Fibroblast of skin of back (primary cell): ENCODE measurements around the gene BCAN.
A peak's percentile ranks its signal among the peaks of the same experiment; 100 is the strongest.

Experiments
- DNase-seq: peaks from one replicate; pipeline ENCODE4 v3.0.0-alpha.2; 2013

The BCAN gene

DNA sequence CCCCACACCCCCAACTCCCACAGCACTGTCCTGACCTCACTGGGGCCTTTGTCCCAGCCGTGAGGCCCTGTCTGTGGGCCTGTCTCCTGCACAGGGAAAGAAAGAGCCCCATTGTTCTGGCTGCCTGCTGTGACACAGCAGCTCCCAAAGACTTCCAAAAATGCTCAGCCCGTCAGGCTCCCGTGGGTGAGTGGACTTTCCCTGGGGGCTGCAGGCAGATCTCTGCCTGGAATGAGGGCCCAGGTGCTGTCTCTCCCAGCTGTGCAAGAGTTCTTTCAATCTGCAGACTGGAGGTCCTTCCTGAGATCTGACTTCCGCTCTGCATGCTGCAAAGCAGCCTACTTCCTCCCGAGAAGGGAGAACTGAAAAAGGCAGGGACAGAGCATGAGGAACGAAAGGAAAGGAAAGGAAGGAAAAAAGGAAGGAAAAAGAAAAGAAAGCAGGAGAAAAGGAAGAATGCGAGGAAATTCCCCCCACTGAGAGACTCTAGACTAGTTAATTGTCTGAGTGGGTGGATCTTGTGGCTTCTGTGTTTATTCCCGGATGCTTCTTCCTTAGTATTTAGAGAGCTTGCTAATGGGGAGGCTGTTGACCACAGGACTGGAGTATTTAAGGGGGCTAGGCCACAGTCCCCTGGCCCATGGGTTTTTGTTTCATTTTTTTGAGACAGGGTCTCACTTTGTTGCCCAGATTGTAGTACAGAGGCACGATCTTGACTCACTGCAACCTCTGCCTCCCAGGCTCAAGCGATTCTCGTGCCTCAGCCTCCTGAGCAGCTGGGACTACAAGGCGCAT lies 20.3 kb downstream of the BCAN start:
- DNase-seq: no peak

DNA sequence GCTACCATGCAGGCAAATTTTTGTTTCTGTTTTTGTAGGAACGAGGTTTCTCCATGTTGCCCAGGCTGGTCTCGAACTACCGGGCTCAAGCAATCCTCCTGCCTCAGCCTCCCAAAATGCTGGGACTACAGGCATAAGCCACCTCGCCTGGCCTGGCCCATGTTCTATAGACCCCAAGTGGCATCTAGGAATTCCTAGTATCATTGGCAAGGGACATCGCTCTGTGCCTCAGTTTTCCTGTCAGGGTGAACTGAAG lies 20.8 kb downstream of the BCAN start:
- DNase-seq: no peak

DNA sequence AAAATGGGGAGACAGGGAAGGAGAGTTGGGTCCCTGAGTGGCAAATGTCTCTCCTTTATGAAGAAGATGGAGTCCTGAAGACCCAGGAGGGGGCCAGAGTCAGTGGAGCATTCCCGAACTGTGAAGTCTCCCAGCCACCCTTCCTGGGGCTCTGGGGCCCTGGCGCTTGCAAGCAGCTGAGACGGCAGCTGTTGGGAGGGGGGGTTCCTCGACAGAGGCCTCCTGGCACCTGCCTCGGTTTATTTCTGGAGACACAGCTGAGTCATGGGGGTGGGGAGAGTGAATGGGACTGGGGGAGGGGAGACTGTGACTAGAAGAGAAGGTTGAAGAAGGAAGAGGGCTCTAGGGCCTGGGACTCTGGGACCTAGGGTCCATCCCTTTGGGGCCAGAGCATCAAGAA lies 21.3 kb downstream of the BCAN start:
- no peak for DNase-seq

DNA sequence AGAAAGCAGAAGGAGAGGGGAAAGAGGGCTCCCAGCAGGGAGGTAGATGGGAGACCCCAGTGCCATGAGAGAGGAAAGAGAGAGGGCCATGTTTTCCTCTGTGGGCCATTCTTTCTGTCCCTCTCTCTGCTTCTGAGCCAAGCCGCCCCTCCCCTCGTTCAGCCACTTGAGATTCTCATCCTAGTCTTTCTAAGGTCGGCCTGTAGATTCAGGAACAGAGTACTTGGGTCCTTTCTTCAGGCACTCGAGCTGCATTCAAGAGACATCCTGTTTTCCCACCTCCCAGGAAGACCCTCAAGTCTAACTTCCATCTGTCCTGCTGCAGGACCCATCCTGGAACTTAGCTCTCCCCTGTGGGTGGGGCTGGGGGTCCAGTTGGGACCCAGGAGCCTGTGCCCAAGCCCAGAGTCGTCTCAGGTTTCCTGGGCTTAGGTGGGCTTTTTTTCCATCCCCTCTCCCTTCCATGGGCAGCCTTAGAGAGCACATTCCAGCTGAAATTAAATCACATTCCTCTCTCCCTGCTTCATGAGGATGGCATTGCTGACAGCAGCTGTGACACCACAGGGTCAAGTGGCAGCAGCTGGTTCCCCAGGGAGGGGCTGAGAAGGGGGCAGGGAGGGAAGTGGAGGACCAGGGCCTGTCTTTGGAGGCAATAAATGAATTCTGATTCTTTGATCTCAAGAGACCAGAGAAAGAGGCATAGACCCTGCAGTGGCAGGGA lies 22.3 kb downstream of the BCAN start:
- DNase-seq: peak; percentile 80

DNA sequence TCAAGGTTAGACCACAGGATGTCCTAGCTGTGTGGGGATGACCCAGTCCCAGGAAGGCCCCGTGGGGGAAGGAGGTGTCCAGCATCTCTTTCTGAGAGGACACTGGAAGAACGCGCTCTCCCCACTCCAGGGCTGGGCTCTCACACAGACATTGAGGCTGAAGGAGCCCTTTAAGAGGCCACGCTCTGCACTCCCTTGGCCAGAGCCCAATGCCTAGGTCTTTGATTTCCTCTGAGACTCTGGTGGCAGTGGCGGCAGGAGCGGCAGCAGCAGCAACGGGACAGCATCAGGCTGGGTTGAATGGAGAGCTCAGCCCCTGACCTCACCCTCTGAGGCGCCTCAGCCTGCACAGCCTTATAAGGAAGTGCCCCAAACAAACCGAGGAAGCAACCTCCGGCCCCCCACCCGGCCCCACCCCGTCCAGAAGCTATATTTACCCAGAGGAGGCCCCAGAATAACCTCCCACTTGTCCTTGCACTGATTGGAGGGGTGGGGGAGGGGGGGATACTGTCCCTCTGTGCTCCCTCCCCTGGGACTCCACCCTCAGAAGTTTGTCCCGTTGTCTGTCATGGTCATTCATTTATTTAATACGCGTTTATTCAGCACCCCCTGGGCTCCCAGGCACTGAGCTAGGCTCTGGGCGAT lies 23.0 kb downstream of the BCAN start:
- DNase-seq: peak; percentile 73

DNA sequence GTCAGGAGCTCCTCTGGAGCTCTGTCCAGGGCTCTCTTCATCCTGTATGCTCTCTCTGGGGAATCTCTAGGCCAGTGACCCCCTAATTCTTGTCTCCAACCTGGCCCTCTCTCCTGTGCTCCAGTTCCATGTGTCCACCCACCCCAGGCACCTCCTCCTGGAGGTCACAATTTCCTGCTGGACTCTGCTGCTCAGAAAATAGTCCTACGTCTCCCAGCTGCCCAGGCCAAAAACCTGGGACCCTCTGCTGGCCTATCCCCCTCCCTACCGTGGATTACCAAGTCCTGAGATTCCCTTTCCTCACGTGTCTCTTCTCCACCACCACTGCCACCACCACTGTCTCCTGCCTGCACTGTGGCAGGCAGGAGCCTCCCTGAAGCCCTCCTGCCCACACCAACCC lies 23.6 kb downstream of the BCAN start:
- DNase-seq: no peak

DNA sequence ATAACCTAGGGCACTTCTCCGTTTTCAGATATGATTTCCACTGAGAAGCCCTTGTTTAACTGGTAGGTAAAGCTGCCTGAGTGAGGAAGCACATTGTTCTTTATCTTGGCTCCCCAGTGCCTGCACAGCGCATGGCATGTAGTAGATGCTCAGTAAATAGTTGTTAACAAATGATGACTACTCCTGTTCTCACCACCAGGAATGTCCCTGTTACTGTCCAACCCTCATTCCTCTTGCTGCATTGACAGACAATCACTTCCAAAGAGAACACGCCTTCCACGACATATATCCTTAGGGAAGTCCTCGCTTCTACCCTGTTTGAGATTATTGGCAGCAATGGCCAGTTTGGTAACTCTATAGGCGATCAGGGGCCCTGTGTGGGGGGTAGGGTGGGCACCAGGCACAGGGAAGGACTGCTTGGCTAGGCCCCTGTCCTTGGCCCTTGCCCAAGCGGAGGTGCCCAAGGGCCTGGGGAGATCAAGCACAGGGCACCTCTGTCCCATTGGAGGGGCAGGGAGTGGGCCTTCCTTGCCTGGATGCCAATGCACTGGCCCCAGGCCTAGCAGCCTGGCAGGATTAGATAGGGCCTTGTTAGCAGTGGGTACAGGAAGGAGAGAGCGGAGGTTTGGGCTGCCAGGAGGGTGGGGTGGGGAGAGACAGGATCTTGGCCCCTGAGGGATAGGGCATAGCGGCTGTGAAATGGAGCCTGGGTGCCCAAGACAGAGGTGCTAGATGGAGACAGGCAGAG lies 25.1 kb downstream of the BCAN start:
- DNase-seq: no peak

DNA sequence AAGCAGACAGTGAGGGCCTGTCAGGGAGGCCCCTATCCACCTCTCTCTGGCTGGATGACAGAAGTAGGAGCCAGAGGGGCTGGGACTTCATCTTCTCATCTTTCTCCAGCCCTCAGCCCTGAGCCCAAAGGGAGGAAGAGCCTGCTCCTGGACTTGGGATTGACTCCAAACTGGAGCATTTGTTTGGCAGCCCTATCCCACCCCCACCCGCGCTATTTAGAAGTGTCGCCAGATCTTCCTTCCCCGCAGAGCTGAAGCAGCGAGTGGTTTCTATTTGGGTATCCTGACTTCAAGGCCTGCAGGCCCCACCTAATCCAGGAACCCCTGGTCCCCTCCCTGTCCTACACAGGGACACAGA lies 25.7 kb downstream of the BCAN start:
- no peak for DNase-seq

DNA sequence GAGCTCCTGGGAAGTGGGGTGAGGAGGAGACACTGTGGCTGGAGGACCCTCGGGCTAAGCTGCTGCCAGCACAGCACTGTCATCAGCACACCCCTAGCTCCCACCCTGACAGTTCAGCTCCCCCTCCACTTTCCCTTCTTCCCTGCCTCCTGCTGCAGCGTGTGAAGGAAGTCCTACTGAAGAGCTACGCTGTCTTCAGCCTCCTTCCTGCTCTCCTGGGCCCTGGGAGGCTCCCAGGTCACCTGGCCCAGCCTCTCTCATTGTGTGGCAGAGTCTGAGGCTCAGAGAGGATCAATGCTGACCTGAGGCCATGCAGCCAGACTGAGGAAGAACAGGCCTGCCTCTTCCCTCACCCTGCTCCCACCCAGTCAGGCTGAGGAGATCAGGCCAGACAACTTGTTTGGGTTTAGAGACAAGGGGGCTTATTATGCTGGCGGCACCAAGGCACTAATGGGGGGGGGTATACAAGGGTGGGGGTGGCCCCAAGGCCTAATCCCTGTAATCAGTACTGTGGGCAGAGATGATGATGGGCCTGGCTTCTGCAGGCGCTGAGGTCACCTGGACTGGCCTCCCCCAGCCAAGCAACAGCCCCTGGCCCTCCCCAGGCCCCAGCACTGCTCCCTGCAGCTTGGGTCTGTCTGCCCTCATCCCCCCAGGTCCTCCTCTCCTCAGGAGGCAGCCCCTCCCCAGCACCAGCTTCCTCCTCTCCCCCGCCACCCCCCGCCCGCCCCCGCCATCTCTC lies 26.2 kb downstream of the BCAN start:
- DNase-seq: no peak

DNA sequence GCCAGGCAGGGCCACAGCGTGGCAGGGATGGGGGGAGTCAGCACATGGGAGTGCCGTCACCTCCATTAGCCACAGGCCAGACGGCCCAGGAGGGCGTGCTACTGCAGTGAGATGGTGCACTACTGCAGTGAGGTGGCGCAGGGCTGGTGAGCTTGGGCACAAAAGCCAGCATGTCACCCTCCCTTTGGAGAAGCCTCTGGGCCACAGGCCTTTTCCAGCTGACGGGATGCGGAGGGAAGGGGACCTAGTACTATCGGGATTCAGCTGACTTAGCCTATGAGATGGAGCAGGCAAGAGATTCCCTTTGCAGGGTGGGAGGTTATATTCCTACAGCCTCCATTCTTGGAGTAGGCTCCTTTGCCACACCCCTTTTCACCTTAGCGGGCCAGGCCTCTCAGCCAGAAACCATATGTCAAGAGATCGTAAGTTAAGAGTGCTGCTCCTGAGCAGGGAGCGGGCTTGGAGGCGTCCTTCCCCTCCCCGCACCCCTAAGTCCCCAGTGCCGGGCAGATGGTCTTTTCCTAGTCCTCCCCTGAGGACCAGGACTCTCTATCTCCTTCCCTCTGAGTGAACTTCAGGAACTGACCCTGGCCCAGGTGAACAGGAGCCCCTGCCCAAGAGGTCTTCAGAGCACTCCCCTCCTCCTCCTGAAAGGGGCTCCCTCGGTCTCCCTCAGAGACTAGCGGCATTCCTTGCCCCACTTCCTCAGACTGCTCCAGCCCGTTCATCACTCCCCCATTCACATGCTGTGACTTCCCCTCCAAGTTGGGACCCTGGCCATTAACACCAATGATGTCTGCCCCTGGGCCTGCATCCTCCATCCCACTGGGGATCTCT lies 27.1 kb downstream of the BCAN start:
- no peak for DNase-seq

DNA sequence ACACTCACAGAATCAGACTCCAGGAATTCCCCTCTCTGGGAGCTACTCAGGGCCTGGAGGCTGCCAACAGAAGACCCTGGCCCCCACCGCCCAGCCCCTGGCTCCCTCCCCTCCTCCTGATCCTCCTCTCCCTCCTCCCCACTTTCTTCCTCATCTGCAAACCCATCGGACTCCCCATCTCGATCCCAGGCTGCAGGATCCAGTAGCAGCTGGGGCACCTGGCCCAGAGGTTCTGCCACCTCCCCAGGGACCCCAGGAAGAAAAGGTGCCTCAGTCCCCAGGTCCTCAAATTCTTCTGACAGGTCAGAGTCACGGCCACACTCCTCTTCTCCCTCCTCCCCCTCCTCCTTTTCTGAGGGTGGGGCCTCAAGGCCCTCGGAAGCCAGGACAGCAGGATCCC lies 27.9 kb downstream of the BCAN start:
- no peak for DNase-seq

DNA sequence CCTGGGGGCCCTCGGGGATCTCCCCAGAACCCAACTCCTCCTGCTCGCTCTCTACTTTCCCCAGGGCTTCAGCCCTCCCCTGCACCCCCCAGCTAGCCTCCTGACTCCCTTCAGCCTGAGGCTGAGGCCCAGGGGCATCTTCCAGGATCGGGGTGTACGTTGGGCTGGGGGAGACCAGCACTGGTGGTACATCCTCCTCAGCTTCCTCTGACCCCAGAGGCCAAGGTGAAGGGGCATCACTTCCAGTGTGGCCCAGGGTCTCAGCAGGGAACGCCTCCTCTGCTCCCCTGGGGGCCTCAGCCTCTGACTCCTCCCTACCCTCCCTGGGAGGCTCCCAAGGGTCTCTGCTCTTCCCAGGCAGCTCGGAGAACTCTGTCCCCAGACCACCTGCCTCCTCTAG lies 28.4 kb downstream of the BCAN start:
- no peak for DNase-seq

DNA sequence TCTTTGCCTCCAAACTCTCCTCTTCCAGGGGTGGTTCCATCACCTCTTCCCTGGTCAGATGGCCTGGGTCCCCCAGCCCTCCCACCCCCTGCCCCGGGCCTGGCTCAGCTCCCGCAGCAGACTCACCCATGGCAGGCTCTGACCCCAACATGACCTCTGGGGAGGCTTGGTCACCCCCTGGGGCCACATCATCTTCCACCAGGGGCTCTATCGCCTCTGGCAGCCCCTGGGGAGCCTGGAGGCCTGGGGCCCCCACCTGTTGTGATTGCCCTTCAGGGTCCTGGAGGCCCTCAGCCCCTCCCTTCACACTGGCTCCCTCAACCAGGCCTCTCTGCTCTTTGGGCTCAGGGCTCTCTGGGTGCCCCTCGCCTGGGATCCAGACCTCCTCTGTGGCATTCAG lies 28.9 kb downstream of the BCAN start:
- no peak for DNase-seq

DNA sequence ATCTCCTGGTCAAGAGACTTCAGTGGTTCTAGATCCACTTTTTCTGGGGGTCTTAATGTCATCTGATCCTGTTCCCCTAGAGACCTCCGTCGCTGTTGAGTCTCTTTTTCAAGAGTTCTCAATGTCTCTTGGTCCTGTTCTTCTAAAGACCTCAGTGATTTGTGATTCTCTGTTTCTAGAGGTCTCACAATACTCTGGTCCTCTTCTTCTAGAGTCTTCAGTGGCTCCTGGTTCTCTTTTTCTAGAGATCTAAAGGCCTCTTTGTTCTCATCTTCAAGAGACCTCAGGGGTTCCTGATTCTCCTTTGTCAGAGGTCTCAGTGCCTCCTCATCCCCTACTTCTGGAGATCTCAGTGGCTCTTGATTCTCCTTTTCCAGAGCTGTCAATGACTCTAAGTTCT lies 29.9 kb downstream of the BCAN start:
- DNase-seq: no peak

DNA sequence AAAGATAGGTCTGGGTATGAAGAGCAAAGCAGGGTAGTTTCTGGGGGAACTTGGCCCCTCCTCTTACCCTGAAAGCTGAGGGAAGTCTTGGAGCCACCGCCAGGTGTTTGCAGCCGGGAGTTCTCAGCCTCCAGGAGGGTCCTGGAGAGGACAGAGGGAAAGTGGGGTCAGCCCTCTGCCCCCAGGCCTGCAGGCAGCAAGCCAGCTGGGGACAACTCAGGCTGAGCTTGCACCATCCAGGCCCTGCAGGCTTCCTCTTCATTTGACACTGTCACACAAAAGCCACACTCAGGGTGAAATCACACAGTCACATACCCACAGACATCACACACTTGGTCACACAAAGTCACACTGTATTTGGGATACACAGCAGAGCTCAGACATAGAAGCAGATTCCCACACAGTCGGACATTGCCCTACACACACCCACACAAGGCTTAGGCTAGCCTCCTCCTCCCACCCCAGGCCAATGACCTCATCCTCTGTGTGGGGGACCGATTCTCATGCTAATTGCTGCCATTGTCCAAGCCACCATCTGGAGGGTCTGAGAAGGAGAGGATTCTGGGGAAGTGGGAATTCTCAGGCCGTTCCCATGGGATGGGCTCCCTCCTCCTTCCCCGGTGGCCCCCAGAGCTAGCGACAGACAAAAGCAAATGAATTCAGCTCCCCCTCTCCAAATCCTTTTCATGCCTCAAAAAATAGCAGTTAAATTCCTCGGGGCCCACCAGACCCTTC lies 31.6 kb downstream of the BCAN start:
- DNase-seq: no peak

DNA sequence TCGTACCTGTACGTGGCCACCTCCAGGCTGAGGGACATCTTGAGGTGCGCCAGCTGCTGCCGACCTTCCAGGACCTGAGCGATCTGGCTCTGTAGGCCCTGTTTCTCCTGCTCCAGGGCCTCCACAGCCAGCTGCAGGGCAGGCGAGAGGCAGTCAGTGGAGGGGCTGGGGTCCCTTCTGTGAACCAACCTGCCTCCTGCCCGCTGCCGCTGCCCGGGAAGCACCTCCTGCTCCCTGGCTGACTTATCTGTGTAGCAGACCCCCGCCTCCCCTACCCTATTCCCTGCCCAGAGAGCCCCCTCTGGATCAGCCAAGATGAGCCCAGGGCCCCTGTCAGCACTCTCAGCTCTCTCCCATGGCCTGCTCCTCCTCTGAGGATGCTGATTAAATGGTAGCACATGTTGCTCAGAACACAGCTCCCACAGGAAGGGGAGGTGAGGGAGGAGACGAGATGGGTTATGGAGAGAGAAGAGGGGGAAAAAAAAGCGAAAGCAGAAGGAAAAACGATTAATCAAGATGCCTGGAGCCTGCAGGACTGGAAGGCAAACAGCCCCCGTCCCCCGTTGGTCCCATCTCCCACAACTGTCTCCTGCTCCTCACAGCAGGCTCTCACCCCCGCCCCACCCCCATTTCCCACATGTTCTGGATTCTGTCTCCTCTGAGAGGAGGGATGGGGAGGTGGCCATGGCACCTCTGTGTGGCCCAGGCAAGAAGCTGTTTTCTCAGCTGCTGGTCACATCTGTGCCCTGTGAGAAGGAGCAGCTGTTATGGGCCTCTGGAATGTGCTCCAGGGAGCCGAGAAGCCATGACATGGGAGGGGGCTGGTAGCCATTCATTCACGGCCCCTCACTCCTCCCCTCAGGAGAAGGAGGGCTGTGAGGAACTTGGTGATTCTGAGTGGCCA lies 33.5 kb downstream of the BCAN start:
- no peak for DNase-seq

DNA sequence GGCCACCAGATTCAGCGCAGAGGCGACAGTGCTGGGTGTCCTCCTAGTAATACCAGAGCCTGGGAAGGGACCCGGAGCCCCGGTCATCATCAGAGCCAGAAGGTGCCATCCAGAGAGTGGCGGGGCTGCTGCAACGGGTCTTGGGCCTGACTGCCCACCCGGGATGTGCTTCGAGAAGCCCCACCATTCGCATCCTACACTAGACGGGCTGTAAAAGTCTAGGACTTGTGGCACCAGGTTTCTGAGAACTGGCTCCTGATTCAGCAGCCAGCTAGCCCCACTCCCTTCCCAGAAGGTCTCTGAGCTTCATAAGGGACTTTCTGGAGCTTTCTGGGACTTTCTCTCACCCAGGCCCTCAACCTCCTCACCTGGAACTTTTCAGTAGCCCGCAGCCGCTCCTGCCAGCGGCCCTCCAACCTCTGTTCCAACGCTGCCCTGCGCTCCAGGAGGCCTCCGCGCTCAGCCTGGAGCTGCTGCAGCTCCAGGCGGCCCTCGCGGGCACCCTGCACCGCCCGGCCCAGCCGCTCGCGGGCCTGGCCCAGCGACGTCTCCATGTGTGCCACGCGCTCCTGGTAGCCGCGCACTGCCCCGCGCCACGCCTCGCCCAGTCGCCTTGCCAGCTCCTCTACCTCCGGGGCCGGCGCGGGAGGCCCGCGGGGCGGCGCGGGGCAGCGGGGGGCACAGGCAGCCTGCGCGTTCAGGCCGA lies 34.4 kb downstream of the BCAN start:
- DNase-seq: no peak

DNA sequence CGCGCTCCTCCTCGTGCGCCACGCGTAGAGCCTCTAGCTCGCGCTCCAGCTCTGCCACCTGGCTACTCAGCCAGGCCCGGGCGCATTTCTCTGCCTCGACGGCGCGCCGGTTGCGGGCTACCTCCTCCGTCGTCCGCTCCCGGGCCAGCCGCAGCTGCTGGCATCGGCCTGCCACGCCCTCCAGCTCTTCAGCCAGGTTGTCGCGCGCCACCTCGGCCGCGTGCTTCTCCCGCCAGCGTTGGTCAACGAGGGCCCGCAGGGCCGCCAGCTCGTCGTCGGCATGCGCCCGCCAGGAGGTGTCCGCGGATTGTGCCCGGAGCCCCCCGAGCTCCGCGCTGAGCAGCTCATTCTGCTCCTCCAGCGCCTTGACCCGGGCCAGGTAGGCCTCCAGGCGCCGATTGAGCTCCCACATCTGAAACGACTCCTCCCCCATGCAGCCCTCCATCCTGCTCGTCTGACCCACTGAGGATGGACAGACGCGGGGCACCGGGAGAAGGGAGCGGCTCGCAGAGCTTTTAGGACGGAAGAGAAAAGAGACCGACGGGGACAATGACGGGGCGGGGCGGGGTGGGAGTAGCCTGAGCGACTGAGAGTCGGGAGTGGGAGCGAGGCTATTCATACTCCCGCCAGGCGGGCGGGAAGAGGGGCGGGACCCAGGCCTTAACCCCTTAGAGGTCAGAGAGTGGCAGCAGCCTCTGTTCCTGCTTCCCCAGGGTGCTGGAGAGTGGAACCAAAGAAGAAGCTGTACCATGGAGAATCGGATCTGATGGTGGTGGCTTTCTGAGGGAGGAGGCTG lies 35.1 kb downstream of the BCAN start, which contains the start of gene NES:
Gene NES (minus strand): TSS at position 588 of the 796 bp plus-strand sequence. CDS start 143 bp downstream, at position 445.
- DNase-seq: peak; percentile 80
